H9 (cell line): ENCODE data around the gene CTIF. TPM values are rescaled to one million over a fixed set of nuclear protein-coding genes. Genes with fewer than 3 reads are reported as not detected.

Source experiments
- DNase-seq: peaks from one replicate; pipeline ENCODE4 v3.0.0-alpha.2; 2017
- H2AFZ ChIP-seq: one replicate; pipeline ENCODE4 v1.6.1; 2013; ENCODE audit warnings: mild to moderate bottlenecking, low read length, control low read depth, moderate library complexity
- H2AK5ac ChIP-seq: 2 replicates; pipeline ENCODE4 v1.6.1; 2013; ENCODE audit warnings: low read length, control low read depth, mixed read lengths; ENCODE audit not compliant: insufficient read length
- H2BK120ac ChIP-seq: one replicate; pipeline ENCODE4 v1.6.1; 2013; ENCODE audit warnings: low read depth, mild to moderate bottlenecking, low read length, control low read depth, inconsistent platforms; ENCODE audit not compliant: poor library complexity, severe bottlenecking
- H2BK12ac ChIP-seq: 2 replicates; pipeline ENCODE4 v1.6.1; 2013; ENCODE audit warnings: low read length, control low read depth, mixed read lengths, low read depth; ENCODE audit not compliant: insufficient read length
- H2BK15ac ChIP-seq: 2 replicates; pipeline ENCODE4 v1.6.1; 2013; ENCODE audit warnings: low read depth, low read length, control low read depth
- H2BK20ac ChIP-seq: one replicate; pipeline ENCODE4 v1.6.1; 2013; ENCODE audit warnings: low read depth, mild to moderate bottlenecking, low read length, control low read depth, inconsistent platforms; ENCODE audit not compliant: poor library complexity, severe bottlenecking
- H2BK5ac ChIP-seq: 2 replicates; pipeline ENCODE4 v1.6.1; 2013; ENCODE audit warnings: low read length, control low read depth, mixed read lengths; ENCODE audit not compliant: insufficient read length
- H3K14ac ChIP-seq: 2 replicates; pipeline ENCODE4 v1.6.1; 2013; ENCODE audit warnings: low read length, control low read depth; ENCODE audit not compliant: insufficient read depth
- H3K18ac ChIP-seq: 2 replicates; pipeline ENCODE4 v1.6.1; 2013; ENCODE audit warnings: low read depth, mild to moderate bottlenecking, mixed read lengths, low read length, control low read depth; ENCODE audit not compliant: insufficient read length
- H3K23ac ChIP-seq: 2 replicates; pipeline ENCODE4 v1.6.1; 2013; ENCODE audit warnings: low read length, control low read depth, mixed read lengths, low read depth; ENCODE audit not compliant: insufficient read length
- H3K23me2 ChIP-seq: 2 replicates; pipeline ENCODE4 v1.6.1; 2013; ENCODE audit warnings: low read depth, mild to moderate bottlenecking, mixed read lengths, low read length, control low read depth; ENCODE audit not compliant: insufficient read length, poor library complexity, severe bottlenecking
- H3K27ac ChIP-seq: 2 replicates; pipeline ENCODE4 v1.5.1; 2013; ENCODE audit warnings: low read length, control low read depth, mixed read lengths, low read depth; ENCODE audit not compliant: insufficient read length
- H3K27me3 ChIP-seq: 2 replicates; pipeline ENCODE4 v1.6.1; 2013; ENCODE audit warnings: low read length, control low read depth, inconsistent platforms; ENCODE audit not compliant: insufficient read depth
- H3K4ac ChIP-seq: 2 replicates; pipeline ENCODE4 v1.6.1; 2013; ENCODE audit warnings: low read depth, mild to moderate bottlenecking, control low read depth, inconsistent platforms, low read length, moderate library complexity
- H3K4me1 ChIP-seq: 2 replicates; pipeline ENCODE4 v1.6.1; 2013; ENCODE audit warnings: low read length, control low read depth, inconsistent platforms; ENCODE audit not compliant: insufficient read depth
- H3K4me2 ChIP-seq: 2 replicates; pipeline ENCODE4 v1.6.1; 2013; ENCODE audit warnings: low read length, control low read depth, mixed read lengths; ENCODE audit not compliant: insufficient read length, insufficient read depth
- H3K56ac ChIP-seq: 2 replicates; pipeline ENCODE4 v1.6.1; 2013; ENCODE audit warnings: low read depth, mild to moderate bottlenecking, mixed read lengths, low read length, control low read depth; ENCODE audit not compliant: insufficient read length
- H3K79me1 ChIP-seq: 2 replicates; pipeline ENCODE4 v1.6.1; 2013; ENCODE audit warnings: low read depth, mild to moderate bottlenecking, moderate library complexity, low read length, control low read depth, inconsistent platforms; ENCODE audit not compliant: insufficient read depth, poor library complexity, severe bottlenecking
- H3K79me2 ChIP-seq: 2 replicates; pipeline ENCODE4 v1.6.1; 2013; ENCODE audit warnings: low read length, control low read depth, inconsistent platforms; ENCODE audit not compliant: insufficient read depth
- H3K9ac ChIP-seq: 2 replicates; pipeline ENCODE4 v1.6.1; 2013; ENCODE audit warnings: low read length, control low read depth, mixed read lengths; ENCODE audit not compliant: insufficient read length; ENCODE audit errors: extremely low read depth
- H3K9me3 ChIP-seq: one replicate; pipeline ENCODE4 v1.6.1; 2013; ENCODE audit warnings: low read depth, low read length, inconsistent platforms; ENCODE audit not compliant: control insufficient read depth
- H3T11ph ChIP-seq: one replicate; pipeline ENCODE4 v1.6.1; 2013; ENCODE audit warnings: mild to moderate bottlenecking, low read length, control low read depth, inconsistent platforms
- H4K20me1 ChIP-seq: one replicate; pipeline ENCODE4 v1.6.1; 2013; ENCODE audit not compliant: control insufficient read depth, insufficient read length, insufficient read depth
- H4K5ac ChIP-seq: 2 replicates; pipeline ENCODE4 v1.6.1; 2013; ENCODE audit warnings: low read depth, mild to moderate bottlenecking, mixed read lengths, low read length, control low read depth; ENCODE audit not compliant: insufficient read length
- H4K8ac ChIP-seq: replicated peaks from 2 replicates; pipeline ENCODE4 v1.6.1; 2013; ENCODE audit warnings: low read length, control low read depth, mixed read lengths, low read depth; ENCODE audit not compliant: insufficient read length
- H4K91ac ChIP-seq: 2 replicates; pipeline ENCODE4 v1.6.1; 2013; ENCODE audit warnings: low read depth, mild to moderate bottlenecking, moderate library complexity, mixed read lengths, low read length, control low read depth; ENCODE audit not compliant: insufficient read length
- H3K27ac Mint-ChIP-seq, 3 experiments: 2 replicates in 2 of 3; 3 replicates in 1 of 3; pipeline ENCODE4 v1.8.0; 2020 to 2021; ENCODE audit warnings: mixed read lengths in 3 of 3, mild to moderate bottlenecking in 1 of 3, moderate library complexity in 1 of 3
- H3K27me3 Mint-ChIP-seq: 2 replicates; pipeline ENCODE4 v1.8.0; 2021; ENCODE audit warnings: low read depth, mild to moderate bottlenecking, moderate library complexity, mixed read lengths
- H3K36me3 Mint-ChIP-seq, 3 experiments: 2 replicates in 2 of 3; 3 replicates in 1 of 3; pipeline ENCODE4 v1.8.0; 2020 to 2021; ENCODE audit warnings: low read depth in 3 of 3, mixed read lengths in 3 of 3; ENCODE audit not compliant: insufficient read depth in 1 of 3
- H3K4me1 Mint-ChIP-seq, 2 experiments: 2 replicates each; pipeline ENCODE4 v1.8.0; 2020; ENCODE audit warnings: mixed read lengths in 2 of 2
- H3K4me3 Mint-ChIP-seq, 2 experiments: 2 replicates in 1 of 2; 3 replicates in 1 of 2; pipeline ENCODE4 v1.8.0; 2020 to 2021; ENCODE audit warnings: mild to moderate bottlenecking in 2 of 2, mixed read lengths in 2 of 2, moderate library complexity in 1 of 2
- H3K9me3 Mint-ChIP-seq, 2 experiments: 2 replicates in 1 of 2; 3 replicates in 1 of 2; pipeline ENCODE4 v1.8.0; 2020; ENCODE audit warnings: mild to moderate bottlenecking in 2 of 2, mixed read lengths in 2 of 2, moderate library complexity in 1 of 2
- CTCF ChIP-seq: fragments of 200-600 bp; sonication (generic); conservative IDR thresholded peaks from 3 replicates; pipeline ENCODE4 v1.8.0; 2021; ENCODE audit warnings: antibody characterized with exemption, mild to moderate bottlenecking
- total RNA-seq: library from RNA; stranded (reverse); gene quantifications from 2 replicates; pipeline ENCODE4 v1.2.1, GENCODE V29; 2021

CTIF gene
- total RNA-seq, 1 experiment from 2014 or later: 15.8 TPM

DNA sequence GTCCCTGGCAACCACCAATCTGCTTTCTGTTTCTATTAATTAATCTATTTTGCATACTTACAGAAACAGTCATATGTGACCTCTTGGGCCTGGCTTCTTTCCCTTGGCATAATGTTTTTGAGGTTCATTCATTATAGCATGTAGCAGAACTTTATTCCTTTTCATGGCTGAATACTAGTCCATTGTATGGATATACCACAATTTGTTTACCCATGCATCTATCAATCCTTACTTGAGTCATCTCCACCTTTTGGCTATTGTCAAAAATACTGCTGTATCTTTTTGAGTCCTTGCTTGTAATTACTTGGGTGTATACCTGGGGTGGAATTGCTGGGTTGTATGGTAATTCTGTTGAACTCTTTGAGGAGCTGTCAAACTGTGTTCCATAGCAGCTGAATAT lies 126.8 kb downstream of the CTIF start:
- Histone ChIP-seq H3K27ac (no peak overlapping the region), H2BK120ac (no peak overlapping the region), H4K91ac (no peak overlapping the region), H3K23ac (no peak overlapping the region), H2BK15ac (no peak overlapping the region), H3K27me3 (no peaks in the 10 kb centered on the region), H3K79me1 (no peaks in the 10 kb centered on the region), H3K18ac (no peak overlapping the region), H3T11ph (no peak overlapping the region), H3K56ac (no peak overlapping the region), H2BK12ac (no peak overlapping the region), H3K79me2 (no peaks in the 10 kb centered on the region), H3K9me3 (no peaks in the 10 kb centered on the region), H4K20me1 (no peaks in the 10 kb centered on the region), H3K4ac (no peak overlapping the region), H3K9ac (no peak overlapping the region), H2AFZ (no peak overlapping the region), H3K23me2 (no peaks in the 10 kb centered on the region), H2BK5ac (no peak overlapping the region), H3K14ac (no peak overlapping the region), H2BK20ac (no peak overlapping the region), H3K4me1 (no peaks in the 10 kb centered on the region), H4K8ac (no peak overlapping the region), H4K5ac (no peak overlapping the region), H3K4me2 (no peak overlapping the region), H2AK5ac (no peak overlapping the region)
- Mint-ChIP-seq H3K9me3 (peaks cover 10% of the 10 kb centered on the region in 2 experiments), H3K36me3 (peaks cover 16 to 21% (median 17%) of the 10 kb centered on the region in 3 experiments), H3K4me1 (peaks cover 15 to 17% of the 10 kb centered on the region in 2 experiments), H3K27me3 (no peaks in the 10 kb centered on the region), H3K27ac (no peak overlapping the region), H3K4me3 (no peak overlapping the region)
- no peak for DNase-seq
- TF ChIP-seq CTCF: no peak
